ENCODE measurements around the gene COL1A2.

DNA sequence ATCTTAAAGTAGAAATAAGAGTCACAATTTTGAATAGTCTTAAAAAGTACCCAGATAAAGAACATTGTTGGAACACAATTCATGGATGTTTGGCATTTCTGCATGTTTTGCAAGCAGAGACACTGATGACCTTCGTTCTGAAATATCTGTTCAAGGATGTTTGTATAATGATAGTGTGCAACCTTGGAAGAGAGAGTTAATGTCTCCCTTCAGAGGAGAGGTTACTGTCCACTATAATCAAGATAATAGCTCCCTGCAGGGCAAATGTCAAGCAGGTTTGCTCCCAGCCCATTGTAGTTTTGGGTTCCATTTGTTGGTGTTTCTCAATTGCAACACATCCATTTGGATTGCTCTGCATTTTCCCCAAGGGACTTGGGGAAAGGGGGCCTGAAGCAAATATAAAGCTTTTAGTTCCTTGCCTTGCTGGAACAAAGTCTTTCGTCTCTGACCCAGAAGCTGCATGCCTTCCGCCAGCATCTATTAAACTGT, 45.2 kb downstream of the COL1A2 start:
- TF ChIP-seq FOXK1 (CRISPR knock-in tag; IDR thresholded peaks at IDR 0.05) (no peak), JUN (CRISPR knock-in tag; IDR thresholded peaks at IDR 0.05) (no peak)
- TF ChIP-seq, protein P1, sequence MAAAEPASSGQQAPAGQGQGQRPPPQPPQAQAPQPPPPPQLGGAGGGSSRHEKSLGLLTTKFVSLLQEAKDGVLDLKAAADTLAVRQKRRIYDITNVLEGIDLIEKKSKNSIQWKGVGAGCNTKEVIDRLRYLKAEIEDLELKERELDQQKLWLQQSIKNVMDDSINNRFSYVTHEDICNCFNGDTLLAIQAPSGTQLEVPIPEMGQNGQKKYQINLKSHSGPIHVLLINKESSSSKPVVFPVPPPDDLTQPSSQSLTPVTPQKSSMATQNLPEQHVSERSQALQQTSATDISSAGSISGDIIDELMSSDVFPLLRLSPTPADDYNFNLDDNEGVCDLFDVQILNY (CRISPR knock-in tag; IDR thresholded peaks at IDR 0.05): no peak
- TF ChIP-seq, protein P2, sequence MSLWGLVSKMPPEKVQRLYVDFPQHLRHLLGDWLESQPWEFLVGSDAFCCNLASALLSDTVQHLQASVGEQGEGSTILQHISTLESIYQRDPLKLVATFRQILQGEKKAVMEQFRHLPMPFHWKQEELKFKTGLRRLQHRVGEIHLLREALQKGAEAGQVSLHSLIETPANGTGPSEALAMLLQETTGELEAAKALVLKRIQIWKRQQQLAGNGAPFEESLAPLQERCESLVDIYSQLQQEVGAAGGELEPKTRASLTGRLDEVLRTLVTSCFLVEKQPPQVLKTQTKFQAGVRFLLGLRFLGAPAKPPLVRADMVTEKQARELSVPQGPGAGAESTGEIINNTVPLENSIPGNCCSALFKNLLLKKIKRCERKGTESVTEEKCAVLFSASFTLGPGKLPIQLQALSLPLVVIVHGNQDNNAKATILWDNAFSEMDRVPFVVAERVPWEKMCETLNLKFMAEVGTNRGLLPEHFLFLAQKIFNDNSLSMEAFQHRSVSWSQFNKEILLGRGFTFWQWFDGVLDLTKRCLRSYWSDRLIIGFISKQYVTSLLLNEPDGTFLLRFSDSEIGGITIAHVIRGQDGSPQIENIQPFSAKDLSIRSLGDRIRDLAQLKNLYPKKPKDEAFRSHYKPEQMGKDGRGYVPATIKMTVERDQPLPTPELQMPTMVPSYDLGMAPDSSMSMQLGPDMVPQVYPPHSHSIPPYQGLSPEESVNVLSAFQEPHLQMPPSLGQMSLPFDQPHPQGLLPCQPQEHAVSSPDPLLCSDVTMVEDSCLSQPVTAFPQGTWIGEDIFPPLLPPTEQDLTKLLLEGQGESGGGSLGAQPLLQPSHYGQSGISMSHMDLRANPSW (CRISPR knock-in tag; conservative IDR thresholded peaks at IDR 0.05; ENCODE audit: low read depth): no peak
- TF ChIP-seq, protein P3, sequence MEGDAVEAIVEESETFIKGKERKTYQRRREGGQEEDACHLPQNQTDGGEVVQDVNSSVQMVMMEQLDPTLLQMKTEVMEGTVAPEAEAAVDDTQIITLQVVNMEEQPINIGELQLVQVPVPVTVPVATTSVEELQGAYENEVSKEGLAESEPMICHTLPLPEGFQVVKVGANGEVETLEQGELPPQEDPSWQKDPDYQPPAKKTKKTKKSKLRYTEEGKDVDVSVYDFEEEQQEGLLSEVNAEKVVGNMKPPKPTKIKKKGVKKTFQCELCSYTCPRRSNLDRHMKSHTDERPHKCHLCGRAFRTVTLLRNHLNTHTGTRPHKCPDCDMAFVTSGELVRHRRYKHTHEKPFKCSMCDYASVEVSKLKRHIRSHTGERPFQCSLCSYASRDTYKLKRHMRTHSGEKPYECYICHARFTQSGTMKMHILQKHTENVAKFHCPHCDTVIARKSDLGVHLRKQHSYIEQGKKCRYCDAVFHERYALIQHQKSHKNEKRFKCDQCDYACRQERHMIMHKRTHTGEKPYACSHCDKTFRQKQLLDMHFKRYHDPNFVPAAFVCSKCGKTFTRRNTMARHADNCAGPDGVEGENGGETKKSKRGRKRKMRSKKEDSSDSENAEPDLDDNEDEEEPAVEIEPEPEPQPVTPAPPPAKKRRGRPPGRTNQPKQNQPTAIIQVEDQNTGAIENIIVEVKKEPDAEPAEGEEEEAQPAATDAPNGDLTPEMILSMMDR (IDR thresholded peaks at IDR 0.05): no peak
- TF ChIP-seq, protein P4, sequence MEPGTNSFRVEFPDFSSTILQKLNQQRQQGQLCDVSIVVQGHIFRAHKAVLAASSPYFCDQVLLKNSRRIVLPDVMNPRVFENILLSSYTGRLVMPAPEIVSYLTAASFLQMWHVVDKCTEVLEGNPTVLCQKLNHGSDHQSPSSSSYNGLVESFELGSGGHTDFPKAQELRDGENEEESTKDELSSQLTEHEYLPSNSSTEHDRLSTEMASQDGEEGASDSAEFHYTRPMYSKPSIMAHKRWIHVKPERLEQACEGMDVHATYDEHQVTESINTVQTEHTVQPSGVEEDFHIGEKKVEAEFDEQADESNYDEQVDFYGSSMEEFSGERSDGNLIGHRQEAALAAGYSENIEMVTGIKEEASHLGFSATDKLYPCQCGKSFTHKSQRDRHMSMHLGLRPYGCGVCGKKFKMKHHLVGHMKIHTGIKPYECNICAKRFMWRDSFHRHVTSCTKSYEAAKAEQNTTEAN (CRISPR knock-in tag; IDR thresholded peaks at IDR 0.05): no peak
- TF ChIP-seq, protein P5, sequence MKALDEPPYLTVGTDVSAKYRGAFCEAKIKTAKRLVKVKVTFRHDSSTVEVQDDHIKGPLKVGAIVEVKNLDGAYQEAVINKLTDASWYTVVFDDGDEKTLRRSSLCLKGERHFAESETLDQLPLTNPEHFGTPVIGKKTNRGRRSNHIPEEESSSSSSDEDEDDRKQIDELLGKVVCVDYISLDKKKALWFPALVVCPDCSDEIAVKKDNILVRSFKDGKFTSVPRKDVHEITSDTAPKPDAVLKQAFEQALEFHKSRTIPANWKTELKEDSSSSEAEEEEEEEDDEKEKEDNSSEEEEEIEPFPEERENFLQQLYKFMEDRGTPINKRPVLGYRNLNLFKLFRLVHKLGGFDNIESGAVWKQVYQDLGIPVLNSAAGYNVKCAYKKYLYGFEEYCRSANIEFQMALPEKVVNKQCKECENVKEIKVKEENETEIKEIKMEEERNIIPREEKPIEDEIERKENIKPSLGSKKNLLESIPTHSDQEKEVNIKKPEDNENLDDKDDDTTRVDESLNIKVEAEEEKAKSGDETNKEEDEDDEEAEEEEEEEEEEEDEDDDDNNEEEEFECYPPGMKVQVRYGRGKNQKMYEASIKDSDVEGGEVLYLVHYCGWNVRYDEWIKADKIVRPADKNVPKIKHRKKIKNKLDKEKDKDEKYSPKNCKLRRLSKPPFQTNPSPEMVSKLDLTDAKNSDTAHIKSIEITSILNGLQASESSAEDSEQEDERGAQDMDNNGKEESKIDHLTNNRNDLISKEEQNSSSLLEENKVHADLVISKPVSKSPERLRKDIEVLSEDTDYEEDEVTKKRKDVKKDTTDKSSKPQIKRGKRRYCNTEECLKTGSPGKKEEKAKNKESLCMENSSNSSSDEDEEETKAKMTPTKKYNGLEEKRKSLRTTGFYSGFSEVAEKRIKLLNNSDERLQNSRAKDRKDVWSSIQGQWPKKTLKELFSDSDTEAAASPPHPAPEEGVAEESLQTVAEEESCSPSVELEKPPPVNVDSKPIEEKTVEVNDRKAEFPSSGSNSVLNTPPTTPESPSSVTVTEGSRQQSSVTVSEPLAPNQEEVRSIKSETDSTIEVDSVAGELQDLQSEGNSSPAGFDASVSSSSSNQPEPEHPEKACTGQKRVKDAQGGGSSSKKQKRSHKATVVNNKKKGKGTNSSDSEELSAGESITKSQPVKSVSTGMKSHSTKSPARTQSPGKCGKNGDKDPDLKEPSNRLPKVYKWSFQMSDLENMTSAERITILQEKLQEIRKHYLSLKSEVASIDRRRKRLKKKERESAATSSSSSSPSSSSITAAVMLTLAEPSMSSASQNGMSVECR (CRISPR knock-in tag; IDR thresholded peaks at IDR 0.05; ENCODE audit: borderline replicate concordance): no peak
- TF ChIP-seq, protein P6, sequence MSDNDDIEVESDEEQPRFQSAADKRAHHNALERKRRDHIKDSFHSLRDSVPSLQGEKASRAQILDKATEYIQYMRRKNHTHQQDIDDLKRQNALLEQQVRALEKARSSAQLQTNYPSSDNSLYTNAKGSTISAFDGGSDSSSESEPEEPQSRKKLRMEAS (CRISPR knock-in tag; IDR thresholded peaks at IDR 0.05): no peak

Measured in WTC11 (cell line).